Activated CD8-positive, alpha-beta memory T cell treated with anti-CD3 and anti-CD28 coated beads, Interleukin-2, amount 50 U/mL, for 1 hour (primary cell): ENCODE data around the gene POLR2F.

ENCODE experiments used
- DNase-seq: peaks from one replicate; pipeline ENCODE4 v3.0.0-alpha.2; 2020; ENCODE audit errors: extremely low read depth

The POLR2F gene

DNA sequence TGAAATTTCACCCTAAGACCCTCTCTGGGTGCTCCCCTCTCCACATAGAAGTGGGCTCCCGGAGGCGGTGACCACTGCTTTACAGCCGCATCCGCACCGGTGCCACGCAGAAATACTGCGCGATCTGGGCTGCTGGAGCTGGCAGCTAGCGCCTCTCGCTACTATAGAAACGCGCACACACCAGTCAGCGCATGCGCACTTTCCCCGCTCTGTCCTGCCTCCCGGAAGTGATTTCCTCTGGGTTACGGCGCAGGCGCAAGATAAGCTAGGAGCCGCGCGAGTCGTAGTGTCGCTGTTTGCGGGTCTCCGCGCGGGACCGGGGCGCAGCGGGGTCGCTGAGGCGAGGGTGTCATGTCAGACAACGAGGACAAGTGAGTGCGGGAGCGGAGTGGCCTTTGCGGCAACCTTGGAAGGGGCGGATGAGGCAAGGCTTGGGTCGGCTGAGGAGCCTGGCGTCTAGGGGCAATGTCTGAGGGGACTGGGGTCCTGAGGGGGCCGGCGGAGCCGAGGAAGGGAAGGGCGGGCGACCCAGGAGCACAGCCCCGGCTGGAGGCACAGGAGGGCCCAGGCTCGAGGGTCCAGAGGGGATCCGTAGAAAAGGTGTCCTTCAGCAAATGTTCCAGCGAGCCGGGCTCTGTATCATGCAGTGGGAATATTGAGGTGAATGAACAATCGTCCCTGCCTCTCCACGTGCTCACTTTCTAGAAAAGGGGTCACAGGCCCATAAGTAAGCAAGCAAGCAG, at the start of gene POLR2F, which contains the start of gene C22orf23:
TSS of gene POLR2F (plus strand) at position 263 of the 743 bp plus-strand sequence. CDS start at position 352, 89 bp downstream.
TSS of gene C22orf23 (minus strand) at position 165 of the 743 bp plus-strand sequence. CDS start 452 bp downstream, outside the sequence.
- DNase-seq: peak; percentile 93

DNA sequence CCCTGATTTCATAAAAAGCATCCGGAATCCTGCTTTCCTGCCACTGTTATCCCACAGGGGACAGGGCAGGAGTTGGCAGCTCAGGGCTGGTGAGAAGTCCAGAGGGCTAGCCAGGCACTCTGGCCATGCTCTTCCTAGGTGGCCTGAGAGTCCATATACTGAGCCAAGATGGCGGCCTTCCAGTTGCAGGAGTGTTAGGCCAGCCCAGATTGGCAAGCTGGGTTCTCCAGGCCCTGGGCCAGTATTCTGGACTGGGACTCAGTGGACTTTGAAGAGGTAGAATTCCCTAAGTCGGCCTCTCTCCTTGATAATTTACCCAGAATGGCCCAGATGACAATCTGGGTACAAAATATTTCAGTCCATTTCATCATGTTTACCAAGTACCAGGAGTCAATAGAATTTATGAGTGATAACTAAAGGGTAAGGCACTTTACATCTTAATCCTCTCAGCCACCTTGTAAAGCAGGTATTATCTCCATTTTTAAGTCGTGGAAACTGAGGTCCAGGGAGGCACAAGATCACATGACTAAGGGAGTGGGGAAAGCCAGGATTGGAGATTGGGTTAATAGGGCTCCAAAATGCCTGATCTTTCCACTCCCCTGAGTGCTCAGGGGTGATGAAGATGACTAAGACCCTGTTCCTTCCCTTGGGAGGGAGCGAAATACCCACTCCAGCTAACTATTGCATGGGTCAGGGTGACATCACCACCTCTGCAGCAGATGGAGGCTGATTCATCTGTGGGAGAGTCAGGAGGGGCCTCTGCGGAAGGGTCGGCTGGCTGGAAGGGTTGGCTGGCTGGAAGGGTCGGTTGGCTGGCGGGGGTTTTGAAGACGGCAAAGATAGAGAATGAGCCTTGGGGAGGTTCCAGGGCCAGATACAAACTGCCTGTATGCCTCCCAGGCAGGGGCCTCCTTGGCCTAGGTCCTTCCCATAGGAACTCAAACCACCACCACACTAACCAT, 48.6 kb upstream of the POLR2F start:
- DNase-seq: no peak

DNA sequence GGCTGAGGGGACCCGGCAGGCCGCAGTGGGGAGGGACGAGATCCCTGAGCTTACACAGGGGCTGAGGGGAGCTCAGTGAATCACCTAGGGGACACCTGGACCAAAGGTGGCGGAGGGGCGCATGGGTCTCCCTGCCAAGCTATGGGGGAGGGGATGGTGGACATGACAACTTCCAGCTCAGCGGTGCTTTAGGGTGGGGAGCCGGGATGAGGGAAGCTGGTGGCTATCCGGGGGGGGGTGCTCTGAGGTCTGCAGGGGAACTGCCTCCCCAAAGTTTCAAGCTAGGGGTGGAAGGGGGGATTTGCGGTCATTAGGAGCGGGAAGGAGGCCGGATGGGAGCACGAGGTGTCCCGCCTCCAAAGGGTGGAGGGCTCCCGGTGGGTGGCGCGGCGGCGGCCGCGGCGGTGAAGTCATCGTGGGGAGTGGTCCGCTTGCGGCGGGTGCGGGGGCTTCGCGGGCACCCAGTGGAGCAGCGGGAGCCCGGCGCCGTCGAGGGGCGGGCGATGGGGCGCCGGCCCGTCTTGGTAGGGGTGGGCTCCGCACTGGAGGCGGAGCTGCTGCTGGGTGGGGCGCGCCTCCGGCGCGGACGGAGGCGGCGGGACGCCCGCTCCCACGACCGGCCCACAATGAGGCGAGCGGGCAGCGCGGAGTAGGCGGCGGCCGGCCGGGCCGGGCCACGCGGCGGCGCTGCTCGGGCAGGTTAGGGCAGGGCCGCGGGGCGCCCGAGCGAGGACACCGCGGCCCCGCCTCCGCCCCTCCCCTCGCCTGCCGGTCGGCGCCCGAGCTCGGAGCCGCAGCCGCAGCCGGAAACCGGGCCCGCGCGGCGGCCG, 47.8 kb upstream of the POLR2F start, which contains the start of gene MICALL1:
TSS of gene MICALL1 (plus strand) at position 764 of the 830 bp plus-strand sequence. CDS start 126 bp downstream, outside the sequence.
- DNase-seq: no peak

DNA sequence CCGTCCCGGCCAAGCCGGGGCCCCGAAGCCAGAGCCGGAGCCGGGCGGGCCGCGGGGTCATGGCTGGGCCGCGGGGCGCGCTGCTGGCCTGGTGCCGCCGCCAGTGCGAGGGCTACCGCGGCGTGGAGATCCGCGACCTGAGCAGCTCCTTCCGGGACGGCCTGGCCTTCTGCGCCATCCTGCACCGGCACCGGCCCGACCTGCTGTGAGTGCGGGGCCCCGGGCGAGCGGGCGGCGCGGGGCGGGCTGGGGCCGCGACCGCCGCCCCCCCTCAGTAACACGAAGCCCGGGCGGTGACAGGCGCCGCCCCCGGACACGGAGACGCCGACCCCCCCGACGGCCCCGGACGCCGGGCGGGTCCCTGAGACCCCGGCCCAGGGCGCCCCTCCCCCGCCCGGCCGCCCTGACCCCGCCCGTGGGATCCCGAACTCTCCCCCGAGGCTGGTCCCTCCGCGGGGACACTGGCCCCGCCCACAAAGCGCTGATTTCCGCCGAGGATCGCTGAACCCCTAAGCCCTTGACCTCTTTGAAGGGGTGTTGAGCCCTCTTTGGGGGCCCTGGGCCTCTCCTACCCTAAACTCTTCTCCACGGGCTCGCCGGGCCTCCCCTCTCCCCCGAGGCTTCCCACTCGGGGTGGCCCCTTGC, 47.0 kb upstream of the POLR2F start:
- no peak for DNase-seq

DNA sequence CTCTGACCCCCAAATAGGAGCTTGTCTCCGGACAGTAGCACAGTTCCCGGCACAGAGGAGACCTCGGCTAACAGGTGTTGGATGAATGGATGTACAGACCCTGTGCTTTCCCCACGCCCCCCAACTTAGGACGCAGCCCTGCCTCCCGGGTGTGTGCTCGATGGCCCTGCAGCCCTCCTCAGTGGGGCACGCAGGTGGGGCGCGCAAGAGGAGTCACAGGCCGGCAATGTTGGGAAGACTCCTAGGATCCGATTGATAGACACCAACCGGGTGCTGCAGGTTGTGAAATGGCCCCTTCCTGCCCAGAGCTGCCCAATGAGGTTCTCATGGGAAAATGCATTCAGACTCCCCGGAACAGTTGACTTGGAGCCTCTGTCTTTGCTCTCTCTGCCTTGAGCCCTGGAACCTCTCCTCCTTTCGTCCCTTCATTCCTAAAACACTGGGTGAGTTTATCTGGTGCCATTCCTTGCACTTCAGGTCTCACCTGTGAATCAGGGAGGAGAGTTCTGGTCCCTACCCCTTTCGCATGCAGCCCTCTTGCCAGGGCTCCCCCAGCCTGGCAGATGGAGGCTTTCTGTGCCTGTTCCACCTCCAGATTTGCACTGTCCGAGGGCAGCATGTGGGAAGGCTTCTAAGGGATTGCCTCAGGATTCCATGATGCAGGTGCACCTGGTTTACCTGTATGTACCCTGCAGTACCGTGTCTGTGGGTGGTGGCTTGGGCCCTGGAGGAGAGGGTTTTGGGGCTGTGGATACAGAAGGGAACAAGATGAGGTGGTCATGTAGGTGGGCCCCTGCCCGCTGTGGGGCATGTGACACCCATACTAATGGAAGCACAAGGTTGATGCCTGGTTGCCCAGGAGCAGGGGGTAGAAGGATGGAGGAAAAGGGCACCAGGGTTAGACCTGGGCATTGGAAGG, 46.2 kb upstream of the POLR2F start:
- DNase-seq: no peak

DNA sequence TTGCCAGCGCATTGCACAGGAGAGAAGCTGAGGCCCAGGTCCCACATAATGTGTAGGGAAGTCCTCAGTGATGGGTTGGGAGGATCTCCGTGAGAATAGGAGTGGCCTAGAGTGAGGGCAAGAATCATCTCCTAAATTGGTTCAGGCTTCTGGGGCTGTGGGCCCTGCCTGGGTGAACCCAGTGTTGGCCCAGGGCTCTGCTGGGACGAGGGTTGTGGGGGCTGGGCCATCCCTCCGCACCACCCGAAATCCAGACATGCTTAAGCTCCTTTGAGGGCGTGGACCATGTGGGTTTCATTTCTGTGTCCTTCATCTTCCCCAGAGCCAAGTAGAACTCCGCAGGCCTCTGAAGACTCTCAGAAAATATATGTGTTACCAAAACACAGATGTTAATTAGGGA, 43.7 kb upstream of the POLR2F start:
- no peak for DNase-seq

DNA sequence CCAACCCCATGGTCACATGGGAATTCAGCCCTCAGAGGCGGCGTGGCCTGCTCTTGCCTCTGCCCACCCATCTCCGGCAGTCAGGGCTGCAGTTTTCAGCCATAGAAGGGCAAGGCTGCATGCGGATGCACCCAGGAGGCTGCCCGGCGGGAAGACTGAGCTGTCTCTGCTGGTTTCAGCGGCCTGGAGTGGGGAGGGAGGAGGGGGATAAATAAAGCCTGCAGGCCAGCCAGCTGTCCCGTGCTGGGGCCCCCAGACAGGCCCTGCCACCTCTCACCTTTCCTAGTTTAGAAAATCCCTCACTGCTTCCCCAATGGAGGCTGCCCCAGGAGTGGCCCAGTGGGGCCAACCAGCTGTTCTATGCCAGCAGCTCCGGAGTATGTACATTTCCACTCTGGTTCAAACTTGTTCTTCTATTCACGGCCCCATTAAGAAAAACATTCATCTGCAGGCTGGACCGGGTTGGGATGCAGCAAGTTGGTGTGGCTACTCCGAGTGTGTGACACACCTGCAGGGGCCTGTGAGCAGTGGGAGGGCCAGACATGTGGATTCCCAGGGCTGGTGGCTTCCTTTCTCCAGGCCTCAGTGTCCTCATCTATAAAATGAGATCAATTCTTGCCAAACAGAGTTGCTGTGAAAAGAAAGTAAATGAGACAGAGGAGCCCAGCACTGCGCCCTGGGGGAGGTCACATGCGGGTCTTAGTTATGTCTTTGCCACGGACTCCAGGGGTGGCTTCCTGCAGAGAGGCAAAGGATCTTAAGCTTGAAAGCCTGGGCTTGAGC, 42.4 kb upstream of the POLR2F start:
- no peak for DNase-seq

DNA sequence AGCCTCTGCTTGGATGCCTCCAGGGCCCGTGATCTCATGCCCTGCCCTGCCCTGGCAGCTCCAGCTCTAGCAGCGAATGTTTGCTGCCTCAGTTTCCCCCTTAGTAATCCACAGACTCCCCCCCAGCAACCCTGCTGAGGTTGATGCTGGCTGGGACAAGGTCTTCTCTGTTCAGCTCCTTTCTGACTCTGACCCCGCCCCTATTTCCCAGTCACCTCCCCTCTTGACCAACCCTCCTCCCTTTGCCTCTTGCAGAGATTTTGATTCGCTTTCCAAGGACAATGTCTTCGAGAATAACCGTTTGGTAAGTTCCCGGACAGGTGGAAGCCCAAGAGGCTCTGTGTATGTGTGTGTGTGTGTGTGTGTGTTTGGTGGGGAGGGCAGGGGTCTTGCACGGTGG, 41.8 kb upstream of the POLR2F start:
- DNase-seq: no peak

DNA sequence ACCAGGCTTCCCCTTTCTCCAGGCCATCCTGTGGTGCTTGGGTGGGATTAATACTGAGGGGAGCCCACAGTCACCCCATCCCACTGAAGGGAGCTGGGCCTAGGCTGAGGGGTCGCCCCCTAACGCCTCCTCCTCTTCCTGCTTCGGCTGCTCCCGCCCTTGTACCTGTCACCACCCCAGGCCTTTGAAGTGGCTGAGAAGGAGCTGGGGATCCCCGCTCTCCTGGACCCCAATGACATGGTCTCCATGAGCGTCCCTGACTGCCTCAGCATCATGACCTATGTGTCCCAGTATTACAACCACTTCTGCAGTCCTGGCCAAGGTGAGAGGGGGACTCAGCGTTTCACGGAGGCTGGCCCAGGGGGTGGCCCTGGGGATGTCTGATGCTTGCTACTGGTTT, 41.3 kb upstream of the POLR2F start:
- DNase-seq: no peak

DNA sequence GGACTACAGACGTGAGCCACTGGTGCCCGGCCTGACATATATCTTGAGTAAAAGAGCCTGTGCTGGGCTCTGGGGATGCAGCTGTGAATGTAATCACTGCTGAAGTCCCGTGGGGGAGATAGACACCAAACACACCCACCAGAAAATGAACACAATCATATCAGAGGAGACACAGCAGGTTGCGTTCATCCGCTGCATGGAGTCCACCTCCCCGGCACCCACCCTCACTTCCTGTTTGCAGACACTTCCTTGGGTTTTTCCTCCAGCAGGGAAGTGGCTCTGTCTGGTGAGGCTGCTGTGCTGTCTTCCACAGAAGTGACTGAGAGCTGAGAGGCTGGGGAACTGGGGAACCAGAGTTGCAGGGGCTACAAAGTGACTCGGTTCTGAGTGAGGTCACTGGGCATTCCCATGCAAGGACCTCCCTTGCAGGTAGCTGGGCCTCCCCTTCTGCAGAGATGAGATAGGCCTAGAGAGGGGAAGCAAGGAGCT, 40.2 kb upstream of the POLR2F start:
- no peak for DNase-seq

DNA sequence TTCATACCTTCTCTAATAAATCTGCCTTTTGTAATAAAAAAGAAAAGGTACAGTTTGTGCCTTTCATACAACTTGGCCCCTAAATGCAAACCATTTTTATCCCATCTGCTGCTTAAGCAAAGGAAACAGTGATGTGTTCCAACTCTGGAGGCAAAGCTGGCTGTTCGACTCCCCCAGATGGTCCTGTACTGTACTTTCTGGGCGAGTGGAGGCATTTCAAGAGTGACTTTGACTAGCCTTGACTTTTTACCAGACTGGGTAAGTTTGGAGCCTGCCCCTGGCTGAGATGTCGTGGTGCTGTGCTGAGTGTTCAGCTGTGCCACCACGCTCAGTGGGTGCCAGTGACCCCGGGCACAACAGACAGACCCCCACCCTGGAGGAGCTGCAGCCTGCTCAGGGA, 37.2 kb upstream of the POLR2F start:
- DNase-seq: no peak

DNA sequence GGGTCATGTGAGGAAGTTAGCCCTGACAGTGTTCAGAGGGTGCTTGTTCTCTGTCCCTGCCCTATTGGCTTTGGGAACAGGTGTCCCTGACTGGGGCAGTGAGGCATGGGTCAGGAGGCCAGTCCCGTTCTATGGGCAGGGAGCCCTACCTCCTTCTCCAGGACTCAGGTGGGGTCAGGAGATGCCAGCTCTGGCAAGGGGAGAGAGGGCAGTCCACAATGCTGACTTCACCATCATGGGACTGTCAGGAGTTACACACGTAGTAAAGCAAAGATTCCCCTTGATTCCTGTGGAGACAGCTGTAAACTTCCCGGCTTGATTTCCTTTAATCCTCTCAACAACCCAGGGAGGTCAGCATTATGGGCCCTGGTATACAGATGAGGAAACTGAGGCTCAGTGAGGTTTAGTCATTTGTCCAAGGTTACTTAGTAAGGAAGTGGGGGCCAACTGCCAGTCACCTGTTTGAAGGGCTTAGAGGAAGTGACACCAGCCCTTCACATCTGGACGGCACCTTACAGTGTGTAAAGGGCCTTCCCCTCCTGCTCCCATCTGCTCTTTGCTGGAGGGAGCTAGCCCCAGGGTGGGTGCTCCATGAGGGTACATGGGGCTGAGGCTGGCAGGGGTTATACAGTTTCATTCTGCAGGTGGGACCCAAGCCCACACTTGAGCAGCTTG, 35.5 kb upstream of the POLR2F start:
- DNase-seq: no peak

DNA sequence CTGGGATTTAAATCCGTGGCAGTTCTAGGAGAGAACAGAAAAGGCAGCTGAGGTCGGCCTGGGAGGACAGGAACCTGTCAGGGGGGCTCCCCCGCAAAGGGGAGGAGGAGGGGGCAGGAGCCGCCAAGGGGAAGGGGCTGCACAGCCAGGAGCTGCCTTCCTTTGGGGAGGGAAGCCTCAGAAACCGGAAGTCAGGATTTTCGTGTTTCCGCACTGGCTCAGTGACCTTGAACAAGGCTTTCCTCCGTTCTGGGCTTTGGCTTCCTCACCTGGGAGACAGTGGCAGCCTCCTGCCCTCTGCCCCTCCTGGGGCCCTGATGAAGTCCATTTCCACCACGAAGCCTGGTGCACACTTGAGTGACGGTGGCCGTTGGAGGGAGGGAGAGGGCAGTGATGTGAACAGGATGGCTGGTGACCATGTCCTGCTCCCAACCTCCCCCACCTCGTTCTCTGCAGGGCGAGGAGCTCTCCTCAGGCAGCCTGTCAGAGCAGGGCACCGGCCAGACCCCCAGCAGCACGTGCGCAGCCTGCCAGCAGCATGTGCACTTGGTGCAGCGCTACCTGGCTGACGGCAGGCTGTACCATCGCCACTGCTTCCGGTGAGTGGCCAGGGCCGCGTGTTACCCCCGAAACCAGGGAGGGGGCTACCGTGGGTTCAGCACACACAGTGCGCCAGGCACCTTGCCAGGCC, 34.8 kb upstream of the POLR2F start:
- no peak for DNase-seq

DNA sequence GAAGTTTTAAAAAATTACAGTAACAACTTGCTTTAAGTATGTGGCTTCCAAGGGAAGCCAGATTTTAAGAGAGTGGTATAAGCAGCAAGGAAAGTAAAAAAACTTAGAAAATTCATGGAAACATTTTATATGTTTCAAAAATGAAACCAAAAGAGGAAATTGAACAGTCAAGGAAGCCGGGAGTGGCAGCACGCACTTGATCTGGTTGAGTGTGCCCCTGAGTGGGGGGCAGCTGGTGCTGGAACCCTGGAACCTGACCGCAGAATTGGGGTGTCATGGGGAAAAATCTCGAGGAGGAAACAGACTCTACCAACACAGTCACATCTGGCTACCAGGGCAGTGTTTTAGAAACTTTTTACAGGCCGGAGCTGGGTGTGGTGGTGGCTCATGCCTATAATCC, 33.4 kb upstream of the POLR2F start:
- no peak for DNase-seq

DNA sequence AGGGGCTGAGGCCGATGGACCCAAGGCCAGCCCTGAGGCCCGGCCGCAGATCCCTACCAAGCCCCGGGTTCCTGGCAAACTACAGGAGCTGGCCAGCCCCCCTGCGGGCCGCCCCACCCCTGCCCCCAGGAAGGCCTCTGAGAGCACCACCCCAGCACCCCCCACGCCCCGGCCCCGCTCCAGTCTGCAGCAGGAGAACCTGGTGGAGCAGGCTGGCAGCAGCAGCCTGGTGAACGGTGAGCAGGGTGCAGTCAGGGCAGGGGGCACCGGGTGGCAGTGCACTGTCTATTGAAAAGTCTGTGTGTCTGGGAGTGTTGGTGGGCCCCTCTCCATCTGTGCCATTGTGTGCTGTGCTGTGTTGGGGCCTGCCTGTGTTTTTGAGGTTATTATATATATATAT, 31.3 kb upstream of the POLR2F start:
- DNase-seq: no peak

DNA sequence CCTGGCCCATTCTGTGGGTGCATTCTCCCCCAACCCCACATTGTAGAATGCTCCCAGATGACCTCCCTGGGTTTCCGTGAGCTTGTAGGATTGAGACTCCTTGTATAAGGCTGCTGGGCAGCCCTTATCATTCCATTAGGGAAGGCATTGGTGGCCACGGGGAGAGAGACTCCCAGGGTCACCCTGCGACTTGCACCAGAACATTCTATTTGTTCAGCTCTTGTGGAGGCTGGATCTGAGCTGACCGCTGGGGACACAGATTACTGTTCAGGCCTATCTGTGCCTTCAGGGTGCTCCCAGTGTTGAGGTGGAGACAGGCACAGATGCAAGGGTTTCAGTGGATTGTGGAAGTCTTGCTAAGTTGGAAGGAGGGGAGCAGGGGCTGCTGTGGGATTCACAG, 29.6 kb upstream of the POLR2F start:
- no peak for DNase-seq

DNA sequence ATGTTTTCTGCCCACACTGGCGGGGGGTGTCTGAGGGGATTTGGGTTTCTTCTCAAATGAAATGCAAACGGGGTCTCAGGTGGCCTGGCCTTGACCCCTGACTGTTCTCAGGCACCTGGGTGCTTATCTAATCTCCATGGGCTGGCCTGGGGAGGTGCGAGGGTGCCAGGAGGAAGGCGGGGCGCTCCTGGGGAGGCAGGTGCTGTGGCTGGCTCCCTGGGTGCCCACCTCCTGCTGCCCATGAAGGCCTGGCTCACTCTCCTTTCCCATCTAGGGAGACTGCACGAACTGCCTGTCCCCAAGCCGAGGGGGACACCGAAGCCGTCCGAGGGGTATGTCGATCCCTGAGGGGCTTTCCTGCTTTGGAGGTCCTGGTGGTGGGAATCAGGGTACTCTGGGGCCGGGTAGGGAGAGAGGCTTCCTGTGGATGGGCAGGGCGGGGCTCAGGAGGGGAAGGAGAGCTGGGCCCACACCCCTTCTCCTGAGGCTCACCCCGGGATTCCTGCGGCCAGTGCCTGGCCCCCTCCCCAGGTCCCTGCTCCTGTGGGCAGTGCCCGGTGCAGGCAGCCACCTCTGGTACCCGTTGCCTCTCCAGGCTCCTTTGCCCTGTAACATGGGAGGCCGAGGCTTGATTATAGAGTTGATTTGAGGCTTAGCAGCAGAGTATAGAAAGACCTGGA, 29.0 kb upstream of the POLR2F start:
- no peak for DNase-seq
